ENCODE measurements around the gene MMP28.

The MMP28 gene

DNA sequence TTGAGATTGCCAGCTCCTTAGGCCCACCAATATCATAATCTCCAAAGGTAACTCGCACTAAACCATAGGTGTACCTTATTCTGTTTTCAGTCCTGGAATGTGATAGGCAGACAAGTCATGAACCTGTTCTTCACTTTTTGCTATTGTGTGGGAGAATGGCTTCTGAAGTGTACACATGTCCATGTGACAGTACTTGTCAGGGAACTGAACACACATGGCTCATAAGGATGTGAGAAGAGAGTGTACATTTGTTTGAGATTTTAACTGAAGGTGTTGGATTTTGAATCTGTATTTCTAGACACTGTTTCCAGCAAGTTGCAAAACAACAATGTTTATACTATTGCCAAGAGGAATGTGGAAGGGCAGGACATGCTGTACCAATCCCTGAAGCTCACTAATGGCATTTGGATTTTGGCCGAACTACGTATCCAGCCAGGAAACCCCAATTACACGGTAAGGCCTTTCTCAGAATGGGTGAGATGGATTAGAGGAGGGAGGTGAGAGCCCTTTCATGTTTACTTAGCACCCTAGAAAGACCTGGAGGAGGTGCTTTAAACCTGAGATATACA, 78.5 kb downstream of the MMP28 start:
- no peak for DNase-seq

DNA sequence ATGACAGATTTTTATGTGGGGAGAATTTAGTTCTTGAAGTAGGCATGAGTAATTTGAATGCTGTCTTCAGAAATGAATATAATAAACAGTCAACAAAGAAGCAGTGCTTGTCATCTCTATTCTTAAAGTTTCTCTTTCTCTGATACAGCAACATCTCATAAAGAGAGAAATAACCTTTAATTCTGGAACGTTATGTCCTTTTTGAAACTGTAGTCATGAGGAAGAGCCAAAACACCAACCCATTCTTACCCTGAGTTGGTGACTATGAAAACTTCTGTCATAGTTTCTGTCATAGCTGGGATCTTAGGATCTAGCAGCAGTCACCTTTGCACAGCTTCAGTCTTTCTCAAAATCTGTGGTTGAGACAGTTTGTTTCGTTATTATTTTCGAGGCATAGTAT, 79.3 kb downstream of the MMP28 start:
- no peak for DNase-seq
